NCI-H2029 (cell line): Measurements from ENCODE around the gene DECR2.
"Not testable (repeated sequence)": the region's sequence is repeated elsewhere in the genome, so short reads cannot be mapped to it uniquely, and the experiment has no call there.

ENCODE experiments used
- DNase-seq: peaks from one replicate; lab custom pipeline; 2025; lab: John Stamatoyannopoulos, UW

The DECR2 gene

GRCh38 chr16:400061-400591 is 1.6 kb upstream of the DECR2 start:
- no peak for DNase-seq

- no peak for DNase-seq
These were observed 3.3 kb downstream of the DECR2 start for GRCh38 chr16:404971-405486.

GRCh38 chr16:405548-406506 is 4.1 kb downstream of the DECR2 start:
- DNase-seq, result no peak

- no peak for DNase-seq
These were observed 5.6 kb downstream of the DECR2 start for GRCh38 chr16:407253-407652.

- no peak for DNase-seq
These were observed 9.0 kb downstream of the DECR2 start for GRCh38 chr16:410516-411178.

GRCh38 chr16:411576-412265 is 10.0 kb downstream of the DECR2 start:
- no peak for DNase-seq

- no peak for DNase-seq
These were observed 12.9 kb downstream of the DECR2 start for GRCh38 chr16:414395-415169.

GRCh38 chr16:415170-415498 is 13.4 kb downstream of the DECR2 start:
- not testable (repeated sequence) for DNase-seq

- DNase-seq, result not testable (repeated sequence)
These were observed 20.5 kb downstream of the DECR2 start for GRCh38 chr16:422179-422578.

GRCh38 chr16:424033-424622 is 22.4 kb downstream of the DECR2 start:
- no peak for DNase-seq

GRCh38 chr16:424623-425081 is 23.0 kb downstream of the DECR2 start:
- DNase-seq, result no peak

GRCh38 chr16:425082-425718 is 23.5 kb downstream of the DECR2 start, which contains the start of gene RAB11FIP3:
Gene RAB11FIP3, plus strand, starts transcription at chr16:425649. Its CDS starts 358 bp downstream, at chr16:426007.
- peak; percentile 47 for DNase-seq

GRCh38 chr16:425740-426114 is 24.0 kb downstream of the DECR2 start:
- no peak for DNase-seq

- no peak for DNase-seq
These were observed 24.6 kb downstream of the DECR2 start for GRCh38 chr16:426115-426905.

- DNase-seq, result no peak
These were observed 25.2 kb downstream of the DECR2 start for GRCh38 chr16:426906-427249.

GRCh38 chr16:427250-427649 is 25.6 kb downstream of the DECR2 start:
- no peak for DNase-seq

GRCh38 chr16:430904-431303 is 29.2 kb downstream of the DECR2 start:
- DNase-seq, result no peak

GRCh38 chr16:440627-441026 is 38.9 kb downstream of the DECR2 start:
- peak; percentile 65 for DNase-seq

GRCh38 chr16:441447-441846 is 39.8 kb downstream of the DECR2 start:
- no peak for DNase-seq

- no peak for DNase-seq
These were observed 41.3 kb downstream of the DECR2 start for GRCh38 chr16:442976-443375.
